Measurements from ENCODE around the gene SLCO2A1.

DNA sequence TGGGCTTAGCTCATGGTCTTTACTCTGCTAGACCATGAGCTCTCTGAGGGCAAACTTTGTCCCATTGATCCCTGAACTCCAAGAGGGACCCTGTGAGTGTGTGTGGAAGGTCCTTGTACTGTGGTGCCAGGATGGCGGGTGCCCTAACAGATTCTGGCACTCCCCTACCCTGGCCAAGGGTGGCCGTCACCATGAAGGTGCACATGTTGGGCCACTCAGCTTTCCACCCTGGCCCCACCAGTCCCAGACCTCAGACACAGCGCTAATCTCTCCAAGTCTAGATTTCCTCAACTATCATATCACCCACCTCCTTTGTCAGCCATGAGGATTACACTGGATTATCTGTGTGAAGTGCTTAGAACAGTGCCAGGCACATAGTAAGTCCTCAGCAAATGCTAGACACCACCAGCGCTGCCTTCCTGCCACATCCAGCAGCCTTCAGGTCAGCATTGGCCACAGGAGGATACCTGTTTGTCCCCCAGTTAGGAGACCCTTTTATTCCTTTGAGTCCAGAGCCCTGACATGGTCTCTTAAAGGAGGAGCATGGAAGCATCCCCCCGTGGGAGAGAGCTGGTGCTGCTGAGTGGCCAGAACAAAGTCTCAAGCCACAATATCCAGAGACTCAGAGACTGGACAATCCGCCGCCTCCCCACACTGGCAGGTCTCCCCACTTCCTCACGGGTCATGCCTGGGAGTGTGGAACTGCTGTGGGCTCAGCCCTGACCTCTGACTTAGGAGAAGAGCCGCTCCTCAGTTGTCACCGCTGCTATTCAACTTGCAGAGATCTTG lies 44.5 kb upstream of the SLCO2A1 start:
- TF ChIP-seq, protein P1, sequence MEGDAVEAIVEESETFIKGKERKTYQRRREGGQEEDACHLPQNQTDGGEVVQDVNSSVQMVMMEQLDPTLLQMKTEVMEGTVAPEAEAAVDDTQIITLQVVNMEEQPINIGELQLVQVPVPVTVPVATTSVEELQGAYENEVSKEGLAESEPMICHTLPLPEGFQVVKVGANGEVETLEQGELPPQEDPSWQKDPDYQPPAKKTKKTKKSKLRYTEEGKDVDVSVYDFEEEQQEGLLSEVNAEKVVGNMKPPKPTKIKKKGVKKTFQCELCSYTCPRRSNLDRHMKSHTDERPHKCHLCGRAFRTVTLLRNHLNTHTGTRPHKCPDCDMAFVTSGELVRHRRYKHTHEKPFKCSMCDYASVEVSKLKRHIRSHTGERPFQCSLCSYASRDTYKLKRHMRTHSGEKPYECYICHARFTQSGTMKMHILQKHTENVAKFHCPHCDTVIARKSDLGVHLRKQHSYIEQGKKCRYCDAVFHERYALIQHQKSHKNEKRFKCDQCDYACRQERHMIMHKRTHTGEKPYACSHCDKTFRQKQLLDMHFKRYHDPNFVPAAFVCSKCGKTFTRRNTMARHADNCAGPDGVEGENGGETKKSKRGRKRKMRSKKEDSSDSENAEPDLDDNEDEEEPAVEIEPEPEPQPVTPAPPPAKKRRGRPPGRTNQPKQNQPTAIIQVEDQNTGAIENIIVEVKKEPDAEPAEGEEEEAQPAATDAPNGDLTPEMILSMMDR (IDR thresholded peaks at IDR 0.05): no peak
- TF ChIP-seq EZH2 (IDR thresholded peaks at IDR 0.05; ENCODE audit: borderline replicate concordance, insufficient read depth, low read depth, low read length, poor library complexity, severe bottlenecking): no peak
